Mesendoderm (in vitro differentiated cells): ENCODE data around the gene SIRT7.
A peak's percentile ranks its signal among the peaks of the same experiment; 100 is the strongest.

Experiments used
- DNase-seq: peaks from one replicate; pipeline ENCODE4 v3.0.0; 2013
- H2AK5ac ChIP-seq: 2 replicates; pipeline ENCODE4 v1.6.1; 2013; ENCODE audit warnings: low read length, inconsistent platforms
- H2BK120ac ChIP-seq: 2 replicates; pipeline ENCODE4 v1.6.1; 2013; ENCODE audit warnings: low read depth, mild to moderate bottlenecking, low read length, moderate library complexity, mixed read lengths
- H2BK15ac ChIP-seq: replicated peaks from 2 replicates; pipeline ENCODE4 v1.6.1; 2013; ENCODE audit warnings: low read depth, mild to moderate bottlenecking, moderate library complexity
- H2BK5ac ChIP-seq: 2 replicates; pipeline ENCODE4 v1.6.1; 2013; ENCODE audit warnings: low read length, inconsistent platforms
- H3K18ac ChIP-seq: 2 replicates; pipeline ENCODE4 v1.6.1; 2013; ENCODE audit warnings: mild to moderate bottlenecking, low read length, mixed read lengths
- H3K23ac ChIP-seq: one replicate; pipeline ENCODE4 v1.6.1; 2013; ENCODE audit warnings: low read length
- H3K27ac ChIP-seq: 2 replicates; pipeline ENCODE4 v1.5.1; 2013; ENCODE audit warnings: low read depth, mild to moderate bottlenecking, inconsistent platforms, low read length, moderate library complexity
- H3K27me3 ChIP-seq: 2 replicates; pipeline ENCODE4 v1.6.1; 2013; ENCODE audit warnings: low read length, control low read depth, mild to moderate bottlenecking, inconsistent platforms; ENCODE audit not compliant: insufficient read depth, poor library complexity
- H3K36me3 ChIP-seq: 2 replicates; pipeline ENCODE4 v1.6.1; 2013; ENCODE audit warnings: low read length, inconsistent platforms; ENCODE audit not compliant: control insufficient read depth, insufficient read depth
- H3K4ac ChIP-seq: one replicate; pipeline ENCODE4 v1.6.1; 2013; ENCODE audit warnings: low read depth, mild to moderate bottlenecking, low read length, moderate library complexity
- H3K4me1 ChIP-seq: 2 replicates; pipeline ENCODE4 v1.6.1; 2013; ENCODE audit warnings: low read depth, low read length, inconsistent platforms; ENCODE audit not compliant: control insufficient read depth
- H3K4me2 ChIP-seq: 2 replicates; pipeline ENCODE4 v1.6.1; 2013; ENCODE audit warnings: low read length
- H3K4me3 ChIP-seq: 2 replicates; pipeline ENCODE4 v1.5.1; 2013; ENCODE audit warnings: mild to moderate bottlenecking, low read length
- H3K56ac ChIP-seq: one replicate; pipeline ENCODE4 v1.6.1; 2013; ENCODE audit warnings: low read length
- H3K79me1 ChIP-seq: 2 replicates; pipeline ENCODE4 v1.6.1; 2013; ENCODE audit warnings: low read length, inconsistent platforms
- H3K79me2 ChIP-seq: 2 replicates; pipeline ENCODE4 v1.6.1; 2013; ENCODE audit warnings: mild to moderate bottlenecking, low read length; ENCODE audit not compliant: control insufficient read depth, insufficient read depth
- H3K9ac ChIP-seq: 2 replicates; pipeline ENCODE4 v1.6.1; 2013; ENCODE audit warnings: low read length, inconsistent platforms
- H4K5ac ChIP-seq: one replicate; pipeline ENCODE4 v1.6.1; 2013; ENCODE audit warnings: low read length
- H4K8ac ChIP-seq: one replicate; pipeline ENCODE4 v1.6.1; 2013; ENCODE audit warnings: low read depth, mild to moderate bottlenecking, control low read depth, low read length, moderate library complexity
- WGBS: extraction: QIAGEN DNeasy Blood & Tissue Kit; methylation state at CpG from one replicate; pipeline ENCODE4 v1.1.7; 2013; ENCODE audit warnings: low lambda C conversion rate, missing lambda C conversion rate; ENCODE audit not compliant: insufficient coverage; ENCODE audit errors: extremely low coverage; 5-methylcytosine and 5-hydroxymethylcytosine counted together

The SIRT7 gene

GRCh38 chr17:81898029-81898866 lies 19.7 kb downstream of the SIRT7 start:
- Histone ChIP-seq H3K4me2 (no peak overlapping the region), H2AK5ac (no peak overlapping the region), H2BK5ac (no peak overlapping the region), H3K36me3 (peaks cover 10% of the 10 kb centered on the region), H3K9ac (no peak overlapping the region), H3K27me3 (no peaks in the 10 kb centered on the region), H3K4me1 (no peaks in the 10 kb centered on the region), H4K5ac (no peak overlapping the region), H3K4ac (no peak overlapping the region), H3K18ac (no peak overlapping the region), H3K79me2 (no peaks in the 10 kb centered on the region), H2BK15ac (no peak overlapping the region), H3K23ac (no peak overlapping the region), H3K56ac (no peak overlapping the region), H4K8ac (no peak overlapping the region), H2BK120ac (no peak overlapping the region), H3K79me1 (peaks cover 3% of the 10 kb centered on the region), H3K27ac (peak overlapping the region; percentile 42), H3K4me3 (no peak overlapping the region)
- WGBS, result no CpG with 5 or more reads among the region's 19 CpGs
- DNase-seq, result peak; percentile 47

GRCh38 chr17:81895400-81895799 lies 22.6 kb downstream of the SIRT7 start:
- Histone ChIP-seq H3K79me2 (peaks cover 7% of the 10 kb centered on the region), H3K36me3 (peaks cover 10% of the 10 kb centered on the region), H3K4me1 (no peaks in the 10 kb centered on the region)

DNA sequence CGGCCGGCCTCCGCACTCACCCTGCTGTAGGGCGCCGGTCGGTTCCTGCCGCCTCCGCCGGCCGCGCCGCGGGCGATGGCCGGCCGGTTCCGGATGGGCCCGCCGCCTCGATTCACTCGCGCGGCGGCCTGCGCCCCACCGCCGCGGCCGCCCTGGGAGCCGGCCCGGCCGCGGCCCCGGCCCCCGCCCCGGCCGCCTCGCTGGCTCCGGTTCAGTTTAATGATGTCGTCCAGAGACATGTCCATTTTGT lies 26.7 kb downstream of the SIRT7 start:
- H3K4me3 ChIP-seq, result peak overlapping the region; percentile 94
- H3K36me3 ChIP-seq, result peaks cover 21% of the 10 kb centered on the region
- peak overlapping the region; percentile 98 for H3K9ac ChIP-seq
- no peak overlapping the region for H4K5ac ChIP-seq
- no CpG with 5 or more reads among the region's 40 CpGs for WGBS
- DNase-seq, result no peak
- no peak overlapping the region for H2BK120ac ChIP-seq
- peak overlapping the region; percentile 97 for H3K18ac ChIP-seq
- no peak overlapping the region for H2BK5ac ChIP-seq
- H3K56ac ChIP-seq, result peak overlapping the region; percentile 96
- peaks cover 29% of the 10 kb centered on the region for H3K79me1 ChIP-seq
- no peak overlapping the region for H3K23ac ChIP-seq
- peaks cover 35% of the 10 kb centered on the region for H3K79me2 ChIP-seq
- no peak overlapping the region for H2AK5ac ChIP-seq
- H3K27ac ChIP-seq, result peak overlapping the region; percentile 46
- H4K8ac ChIP-seq, result peak overlapping the region; percentile 88
- peak overlapping the region; percentile 99 for H3K4ac ChIP-seq
- no peaks in the 10 kb centered on the region for H3K27me3 ChIP-seq
- H3K4me1 ChIP-seq, result no peaks in the 10 kb centered on the region
- H3K4me2 ChIP-seq, result no peak overlapping the region
- H2BK15ac ChIP-seq, result no peak overlapping the region

More at GRCh38 chr17:81895400-81895799, 22.6 kb downstream of the SIRT7 start:
- Histone ChIP-seq H3K27me3 (no peaks in the 10 kb centered on the region), H2AK5ac (no peak overlapping the region), H2BK15ac (no peak overlapping the region), H2BK5ac (no peak overlapping the region), H4K5ac (no peak overlapping the region), H3K27ac (no peak overlapping the region), H3K18ac (no peak overlapping the region), H4K8ac (no peak overlapping the region), H3K56ac (no peak overlapping the region), H2BK120ac (no peak overlapping the region), H3K4me2 (no peak overlapping the region), H3K9ac (no peak overlapping the region), H3K23ac (no peak overlapping the region), H3K4me3 (no peak overlapping the region), H3K79me1 (peaks cover 4% of the 10 kb centered on the region), H3K4ac (no peak overlapping the region)
- WGBS, result no CpG with 5 or more reads among the region's 11 CpGs
- DNase-seq, result no peak

GRCh38 chr17:81890447-81891302 lies 27.3 kb downstream of the SIRT7 start:
- peak overlapping the region; percentile 46 for H3K27ac ChIP-seq
- H3K36me3 ChIP-seq, result peaks cover 27% of the 10 kb centered on the region
- no peak overlapping the region for H4K5ac ChIP-seq
- no peak overlapping the region for H4K8ac ChIP-seq
- no peak overlapping the region for H2BK15ac ChIP-seq
- peak overlapping the region; percentile 97 for H3K18ac ChIP-seq
- H3K23ac ChIP-seq, result no peak overlapping the region
- H3K79me2 ChIP-seq, result peaks cover 40% of the 10 kb centered on the region
- H2BK120ac ChIP-seq, result no peak overlapping the region
- no peaks in the 10 kb centered on the region for H3K27me3 ChIP-seq
- H3K4me3 ChIP-seq, result peak overlapping the region; percentile 94
- peak overlapping the region; percentile 69 for H2AK5ac ChIP-seq
- peak overlapping the region; percentile 98 for H3K9ac ChIP-seq
- peak overlapping the region; percentile 86 for H3K4me2 ChIP-seq
- H2BK5ac ChIP-seq, result no peak overlapping the region
- peak overlapping the region; percentile 96 for H3K56ac ChIP-seq
- no CpG with 5 or more reads among the region's 69 CpGs for WGBS
- peak overlapping the region; percentile 99 for H3K4ac ChIP-seq
- H3K4me1 ChIP-seq, result no peaks in the 10 kb centered on the region
- DNase-seq, result no peak
- peaks cover 34% of the 10 kb centered on the region for H3K79me1 ChIP-seq

DNA sequence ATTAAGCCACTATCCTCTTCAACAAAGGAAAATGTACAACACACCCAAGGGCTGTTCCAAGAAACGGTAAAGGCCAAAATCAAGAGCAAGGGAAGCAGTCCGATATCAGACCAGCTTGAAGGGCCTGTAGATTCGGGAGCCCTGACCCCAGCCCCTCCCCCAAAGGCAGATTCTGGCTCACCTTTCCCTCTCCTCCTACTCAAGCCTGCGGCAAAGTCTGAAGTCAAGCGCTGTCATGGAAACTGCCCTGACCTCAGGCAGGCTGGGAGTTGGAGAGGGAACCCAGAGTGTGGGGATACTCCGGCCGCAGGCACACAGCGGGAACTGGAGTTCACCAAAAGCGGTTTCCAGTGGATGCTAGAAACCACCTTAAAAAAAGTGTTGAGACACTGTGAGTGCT lies 28.4 kb downstream of the SIRT7 start:
- no peak for DNase-seq
- WGBS, result no CpG with 5 or more reads among the region's 9 CpGs

More for the DNA sequence above, 28.4 kb downstream of the SIRT7 start:
- no peak overlapping the region for H4K5ac ChIP-seq
- no peak overlapping the region for H3K27ac ChIP-seq
- H3K79me1 ChIP-seq, result peaks cover 36% of the 10 kb centered on the region
- H3K4ac ChIP-seq, result no peak overlapping the region
- peaks cover 40% of the 10 kb centered on the region for H3K79me2 ChIP-seq
- H3K4me1 ChIP-seq, result no peaks in the 10 kb centered on the region
- H2BK5ac ChIP-seq, result no peak overlapping the region
- H2BK120ac ChIP-seq, result no peak overlapping the region
- no peak overlapping the region for H2AK5ac ChIP-seq
- peak overlapping the region; percentile 34 for H3K56ac ChIP-seq
- no peak overlapping the region for H3K4me2 ChIP-seq
- peak overlapping the region; percentile 98 for H3K9ac ChIP-seq
- no peak overlapping the region for H3K4me3 ChIP-seq
- no peaks in the 10 kb centered on the region for H3K27me3 ChIP-seq
- no peak overlapping the region for H3K18ac ChIP-seq
- no peak overlapping the region for H3K23ac ChIP-seq
- no peak overlapping the region for H4K8ac ChIP-seq
- H2BK15ac ChIP-seq, result no peak overlapping the region
- H3K36me3 ChIP-seq, result peaks cover 29% of the 10 kb centered on the region
